Measurements from ENCODE around the gene IGLON5.

The IGLON5 gene

GRCh38 chr19:51337861-51338562 lies 26.6 kb downstream of the IGLON5 start:
- no peak overlapping the region for H3K4me3 ChIP-seq (ENCODE audit: low read depth, low read length)
- TF ChIP-seq CTCF (IDR thresholded peaks at IDR 0.05; ENCODE audit: control insufficient read depth, extremely low read depth, insufficient read depth): no peak
- no peak for DNase-seq (ENCODE audit: low read depth)

- peak overlapping the region; percentile 69 for H3K4me3 ChIP-seq (ENCODE audit: low read depth, low read length)
- TF ChIP-seq CTCF (IDR thresholded peaks at IDR 0.05; ENCODE audit: control insufficient read depth, extremely low read depth, insufficient read depth): peak; percentile 97
- DNase-seq (ENCODE audit: low read depth): no peak
These were observed 27.3 kb downstream of the IGLON5 start for GRCh38 chr19:51338563-51339312.

- no peak for TF ChIP-seq CTCF (IDR thresholded peaks at IDR 0.05; ENCODE audit: control insufficient read depth, extremely low read depth, insufficient read depth)
- no peak for DNase-seq (ENCODE audit: low read depth)
- peak overlapping the region; percentile 69 for H3K4me3 ChIP-seq (ENCODE audit: low read depth, low read length)
These were observed 27.9 kb downstream of the IGLON5 start for GRCh38 chr19:51339313-51339686.

GRCh38 chr19:51339687-51340656 lies 28.5 kb downstream of the IGLON5 start:
- H3K4me3 ChIP-seq (ENCODE audit: low read depth, low read length): peak overlapping the region; percentile 69
- DNase-seq (ENCODE audit: low read depth): peak; percentile 87
- peak; percentile 45 for TF ChIP-seq CTCF (IDR thresholded peaks at IDR 0.05; ENCODE audit: control insufficient read depth, extremely low read depth, insufficient read depth)

- DNase-seq (ENCODE audit: low read depth): no peak
- no peak for TF ChIP-seq CTCF (IDR thresholded peaks at IDR 0.05; ENCODE audit: control insufficient read depth, extremely low read depth, insufficient read depth)
- no peak overlapping the region for H3K4me3 ChIP-seq (ENCODE audit: low read depth, low read length)
These were observed 29.6 kb downstream of the IGLON5 start for GRCh38 chr19:51341066-51341465.

- no peak for TF ChIP-seq CTCF (IDR thresholded peaks at IDR 0.05; ENCODE audit: control insufficient read depth, extremely low read depth, insufficient read depth)
- H3K4me3 ChIP-seq (ENCODE audit: low read depth, low read length): no peak within 1 kb of the TSS
- DNase-seq (ENCODE audit: low read depth): no peak
These were observed 30.6 kb downstream of the IGLON5 start, which contains the start of gene VSIG10L for GRCh38 chr19:51341976-51342580. Gene VSIG10L, minus strand, starts transcription at chr19:51342139. Its CDS starts 15 bp downstream, at chr19:51342124.
